Rectal smooth muscle tissue (tissue), 1 donor: ENCODE results near the gene SNN.
A peak's percentile ranks its signal among the peaks of the same experiment; 100 is the strongest.

ENCODE experiments used
- H3K27ac ChIP-seq: one replicate; pipeline ENCODE4 v1.7.0; 2013; ENCODE audit warnings: low read depth, low read length, inconsistent platforms
- H3K27me3 ChIP-seq: one replicate; pipeline ENCODE4 v1.7.0; 2013; ENCODE audit warnings: low read length; ENCODE audit not compliant: control insufficient read depth, insufficient read depth
- H3K36me3 ChIP-seq: one replicate; pipeline ENCODE4 v1.7.0; 2013; ENCODE audit warnings: low read length; ENCODE audit not compliant: control insufficient read depth, insufficient read depth
- H3K4me1 ChIP-seq: one replicate; pipeline ENCODE4 v1.7.0; 2013; ENCODE audit warnings: low read length; ENCODE audit not compliant: control insufficient read depth, insufficient read depth
- H3K4me3 ChIP-seq: one replicate; pipeline ENCODE4 v1.7.0; 2013; ENCODE audit warnings: low read length
- H3K9ac ChIP-seq: one replicate; pipeline ENCODE4 v1.7.0; 2013; ENCODE audit warnings: low read length

Gene SNN

GRCh38 chr16:11667824-11668622 is at the start of gene SNN:
Gene SNN, plus strand, starts transcription at chr16:11668455. Its CDS starts 7,605 bp downstream, at chr16:11676060.
- Histone ChIP-seq H3K36me3 (no peaks in the 10 kb centered on the region), H3K27me3 (peaks cover 3% of the 10 kb centered on the region), H3K4me3 (peak within 1 kb of the TSS; percentile 84), H3K27ac (peak within 1 kb of the TSS; percentile 48), H3K4me1 (peaks cover 4% of the 10 kb centered on the region), H3K9ac (peak within 1 kb of the TSS; percentile 55)

GRCh38 chr16:11619327-11619851 is 48.9 kb upstream of the SNN start:
- Histone ChIP-seq H3K4me1 (peaks cover 2% of the 10 kb centered on the region), H3K27ac (no peak overlapping the region), H3K9ac (no peak overlapping the region), H3K4me3 (no peak overlapping the region), H3K27me3 (no peaks in the 10 kb centered on the region), H3K36me3 (no peaks in the 10 kb centered on the region)

GRCh38 chr16:11620243-11621003 is 47.8 kb upstream of the SNN start:
- Histone ChIP-seq H3K27ac (no peak overlapping the region), H3K4me3 (no peak overlapping the region), H3K9ac (no peak overlapping the region), H3K36me3 (no peaks in the 10 kb centered on the region), H3K4me1 (peaks cover 2% of the 10 kb centered on the region), H3K27me3 (no peaks in the 10 kb centered on the region)

- Histone ChIP-seq H3K9ac (no peak overlapping the region), H3K36me3 (no peaks in the 10 kb centered on the region), H3K27me3 (no peaks in the 10 kb centered on the region), H3K27ac (no peak overlapping the region), H3K4me1 (peaks cover 2% of the 10 kb centered on the region), H3K4me3 (peak overlapping the region; percentile 44)
These were observed 46.7 kb upstream of the SNN start for GRCh38 chr16:11621539-11621919.

GRCh38 chr16:11621920-11622651 is 46.2 kb upstream of the SNN start:
- peak overlapping the region; percentile 44 for H3K4me3 ChIP-seq

GRCh38 chr16:11624205-11624604 is 44.0 kb upstream of the SNN start:
- Histone ChIP-seq H3K36me3 (no peaks in the 10 kb centered on the region), H3K27ac (no peak overlapping the region), H3K4me1 (peaks cover 2% of the 10 kb centered on the region), H3K27me3 (no peaks in the 10 kb centered on the region), H3K9ac (no peak overlapping the region), H3K4me3 (no peak overlapping the region)

More at GRCh38 chr16:11621920-11622651, 46.2 kb upstream of the SNN start:
- peak overlapping the region; percentile 24 for H3K27ac ChIP-seq
- H3K9ac ChIP-seq, result no peak overlapping the region
- H3K36me3 ChIP-seq, result no peaks in the 10 kb centered on the region
- no peaks in the 10 kb centered on the region for H3K27me3 ChIP-seq
- H3K4me1 ChIP-seq, result peaks cover 2% of the 10 kb centered on the region

GRCh38 chr16:11624636-11625607 is 43.3 kb upstream of the SNN start:
- no peaks in the 10 kb centered on the region for H3K27me3 ChIP-seq
- H3K4me3 ChIP-seq, result no peak overlapping the region
- peaks cover 2% of the 10 kb centered on the region for H3K4me1 ChIP-seq
- no peak overlapping the region for H3K9ac ChIP-seq
- H3K36me3 ChIP-seq, result no peaks in the 10 kb centered on the region
- no peak overlapping the region for H3K27ac ChIP-seq

- Histone ChIP-seq H3K27me3 (no peaks in the 10 kb centered on the region), H3K9ac (no peak overlapping the region), H3K36me3 (no peaks in the 10 kb centered on the region), H3K4me3 (no peak overlapping the region), H3K4me1 (peaks cover 2% of the 10 kb centered on the region), H3K27ac (no peak overlapping the region)
These were observed 42.5 kb upstream of the SNN start for GRCh38 chr16:11625769-11626168.

GRCh38 chr16:11626657-11627291 is 41.5 kb upstream of the SNN start:
- H3K27ac ChIP-seq, result no peak overlapping the region
- no peak overlapping the region for H3K4me3 ChIP-seq
- H3K36me3 ChIP-seq, result no peaks in the 10 kb centered on the region
- peaks cover 2% of the 10 kb centered on the region for H3K4me1 ChIP-seq
- no peak overlapping the region for H3K9ac ChIP-seq
- H3K27me3 ChIP-seq, result no peaks in the 10 kb centered on the region

- H3K27me3 ChIP-seq, result no peaks in the 10 kb centered on the region
- H3K4me1 ChIP-seq, result peaks cover under 1% of the 10 kb centered on the region
- H3K27ac ChIP-seq, result no peak overlapping the region
These were observed 41.0 kb upstream of the SNN start for GRCh38 chr16:11627292-11627663.

GRCh38 chr16:11627822-11628457 is 40.3 kb upstream of the SNN start:
- Histone ChIP-seq H3K4me1 (peaks cover 6% of the 10 kb centered on the region), H3K36me3 (no peaks in the 10 kb centered on the region), H3K4me3 (no peak overlapping the region), H3K27me3 (no peaks in the 10 kb centered on the region), H3K9ac (no peak overlapping the region), H3K27ac (no peak overlapping the region)

More at GRCh38 chr16:11627292-11627663, 41.0 kb upstream of the SNN start:
- no peak overlapping the region for H3K9ac ChIP-seq
- no peaks in the 10 kb centered on the region for H3K36me3 ChIP-seq
- H3K4me3 ChIP-seq, result no peak overlapping the region
